Smooth muscle cell (in vitro differentiated cells): Measurements from ENCODE around the gene MEF2C. TPM values are rescaled to one million over a fixed set of nuclear protein-coding genes. Genes with fewer than 3 reads are reported as not detected.

Source experiments
- DNase-seq: peaks from one replicate; lab custom pipeline; 2025; ENCODE audit not compliant: unreplicated experiment; lab: John Stamatoyannopoulos, UW
- H2AFZ ChIP-seq: fragments of 200-600 bp; sonication (generic); 2 replicates; pipeline ENCODE4 v1.6.0; 2016; ENCODE audit warnings: antibody characterized with exemption, low read depth, mild to moderate bottlenecking
- H3F3A ChIP-seq: fragments of 200-600 bp; sonication (generic); 2 replicates; pipeline ENCODE4 v1.6.0; 2017; ENCODE audit warnings: antibody characterized with exemption, low read depth
- H3K27ac ChIP-seq: fragments of 200-600 bp; sonication (generic); 2 replicates; pipeline ENCODE4 v1.5.1; 2016; ENCODE audit warnings: low read depth, mild to moderate bottlenecking
- H3K27me3 ChIP-seq: fragments of 200-600 bp; sonication (generic); 2 replicates; pipeline ENCODE4 v1.6.1; 2016; ENCODE audit warnings: low read depth, mild to moderate bottlenecking
- H3K36me3 ChIP-seq: fragments of 200-600 bp; sonication (generic); 2 replicates; pipeline ENCODE4 v1.5.1; 2016; ENCODE audit warnings: low read depth
- H3K4me1 ChIP-seq: fragments of 200-600 bp; sonication (generic); 2 replicates; pipeline ENCODE4 v1.5.1; 2016; ENCODE audit warnings: low read depth
- H3K4me2 ChIP-seq: fragments of 200-600 bp; sonication (generic); 2 replicates; pipeline ENCODE4 v1.6.0; 2016; ENCODE audit warnings: mild to moderate bottlenecking
- H3K4me3 ChIP-seq: fragments of 200-600 bp; sonication (generic); 2 replicates; pipeline ENCODE4 v1.5.1; 2016; ENCODE audit warnings: mild to moderate bottlenecking
- H3K79me2 ChIP-seq: fragments of 200-600 bp; sonication (generic); 2 replicates; pipeline ENCODE4 v1.6.0; 2016; ENCODE audit warnings: low read depth, mild to moderate bottlenecking
- H3K9ac ChIP-seq: fragments of 200-600 bp; sonication (generic); 2 replicates; pipeline ENCODE4 v1.6.0; 2016; ENCODE audit warnings: low read depth
- H3K9me3 ChIP-seq: fragments of 200-600 bp; sonication (generic); replicated peaks from 2 replicates; pipeline ENCODE4 v1.5.1; 2016; ENCODE audit warnings: low read depth
- H4K20me1 ChIP-seq: fragments of 200-600 bp; sonication (generic); 2 replicates; pipeline ENCODE4 v1.6.0; 2016; ENCODE audit warnings: low read depth
- WGBS: methylation state at CpG from one replicate; pipeline ENCODE4 v1.1.7; 2016; ENCODE audit warnings: low lambda C conversion rate; 5-methylcytosine and 5-hydroxymethylcytosine counted together
- polyA plus RNA-seq: library from polyadenylated mRNA; unstranded; fragments of >200 nt; fragmentation: Nextera tagmentation; extraction: Ambion mirVana; gene quantifications from 2 replicates; pipeline ENCODE4 v1.2.1, GENCODE V29; 2016
- total RNA-seq: library from RNA; depleted of rRNA; stranded (reverse); fragments of >200 nt; gene quantifications from 2 replicates; pipeline ENCODE4 v1.2.3, GENCODE V29; 2014
- TF ChIP-seq, protein P1 (sequence below): fragments of 200-600 bp; sonication (generic); IDR thresholded peaks from 2 replicates; pipeline ENCODE4 v1.5.1; 2017; ENCODE audit warnings: borderline replicate concordance, mild to moderate bottlenecking, antibody characterized with exemption; ENCODE audit not compliant: insufficient read depth, poor library complexity, severe bottlenecking

MEF2C gene
- total and polyA plus RNA-seq, 2 experiments from 2014 or later: 11.4 to 14.0 TPM

DNA sequence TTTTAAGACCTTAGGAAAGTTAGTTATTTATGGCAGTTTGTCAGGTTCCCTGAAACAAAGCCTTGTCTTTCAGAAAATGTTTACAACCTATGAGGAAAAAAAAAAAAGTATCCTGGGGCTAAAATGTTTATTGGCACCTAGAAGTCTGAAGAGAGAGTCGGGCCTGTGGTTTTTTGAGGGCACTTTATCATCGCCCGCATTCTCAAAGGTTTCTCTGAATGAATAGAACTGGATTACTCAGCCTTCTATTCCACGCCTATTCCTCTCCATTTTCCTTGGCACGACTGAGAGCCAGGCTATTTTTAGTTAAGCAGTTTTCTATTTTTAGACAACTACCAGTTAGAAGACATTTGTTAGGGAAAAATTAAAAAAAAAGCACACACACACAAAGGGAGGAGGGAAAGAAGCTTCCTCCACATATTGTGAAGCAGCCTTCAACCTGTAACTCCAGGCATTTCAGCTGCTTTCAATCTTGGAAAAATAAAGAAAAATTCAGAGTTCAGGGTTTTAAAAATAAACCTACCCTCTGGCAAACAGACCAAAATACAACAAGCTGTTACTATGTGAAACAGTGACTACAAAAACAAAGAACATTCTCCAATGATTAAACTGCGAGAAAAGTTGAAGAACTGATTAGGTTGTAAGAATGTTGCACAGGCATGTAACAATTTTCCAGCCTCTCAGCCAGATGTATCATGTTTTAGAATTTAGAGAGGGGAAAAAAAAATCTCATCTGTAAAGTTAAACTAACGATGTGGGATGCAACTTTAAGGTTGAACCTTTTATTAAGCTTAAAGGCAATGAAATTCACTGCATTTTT is 97.0 kb downstream of the MEF2C start:
- TF ChIP-seq, protein P1, sequence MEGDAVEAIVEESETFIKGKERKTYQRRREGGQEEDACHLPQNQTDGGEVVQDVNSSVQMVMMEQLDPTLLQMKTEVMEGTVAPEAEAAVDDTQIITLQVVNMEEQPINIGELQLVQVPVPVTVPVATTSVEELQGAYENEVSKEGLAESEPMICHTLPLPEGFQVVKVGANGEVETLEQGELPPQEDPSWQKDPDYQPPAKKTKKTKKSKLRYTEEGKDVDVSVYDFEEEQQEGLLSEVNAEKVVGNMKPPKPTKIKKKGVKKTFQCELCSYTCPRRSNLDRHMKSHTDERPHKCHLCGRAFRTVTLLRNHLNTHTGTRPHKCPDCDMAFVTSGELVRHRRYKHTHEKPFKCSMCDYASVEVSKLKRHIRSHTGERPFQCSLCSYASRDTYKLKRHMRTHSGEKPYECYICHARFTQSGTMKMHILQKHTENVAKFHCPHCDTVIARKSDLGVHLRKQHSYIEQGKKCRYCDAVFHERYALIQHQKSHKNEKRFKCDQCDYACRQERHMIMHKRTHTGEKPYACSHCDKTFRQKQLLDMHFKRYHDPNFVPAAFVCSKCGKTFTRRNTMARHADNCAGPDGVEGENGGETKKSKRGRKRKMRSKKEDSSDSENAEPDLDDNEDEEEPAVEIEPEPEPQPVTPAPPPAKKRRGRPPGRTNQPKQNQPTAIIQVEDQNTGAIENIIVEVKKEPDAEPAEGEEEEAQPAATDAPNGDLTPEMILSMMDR: no peak
- H3K27ac ChIP-seq: peak overlapping the region; percentile 99
- H3K9ac ChIP-seq: peak overlapping the region; percentile 94
- 7% methylated on average over 7 of the region's 7 CpGs for WGBS
- H2AFZ ChIP-seq: peak overlapping the region; percentile 57
- no peaks in the 10 kb centered on the region for H3K79me2 ChIP-seq
- peak overlapping the region; percentile 82 for H3K4me2 ChIP-seq
- no peaks in the 10 kb centered on the region for H3K36me3 ChIP-seq
- no peaks in the 10 kb centered on the region for H3K9me3 ChIP-seq
- no peaks in the 10 kb centered on the region for H4K20me1 ChIP-seq
- no peak for DNase-seq
- peak overlapping the region; percentile 38 for H3K4me3 ChIP-seq
- peaks cover 3% of the 10 kb centered on the region for H3F3A ChIP-seq
- H3K4me1 ChIP-seq: peaks cover 24% of the 10 kb centered on the region
- no peaks in the 10 kb centered on the region for H3K27me3 ChIP-seq

DNA sequence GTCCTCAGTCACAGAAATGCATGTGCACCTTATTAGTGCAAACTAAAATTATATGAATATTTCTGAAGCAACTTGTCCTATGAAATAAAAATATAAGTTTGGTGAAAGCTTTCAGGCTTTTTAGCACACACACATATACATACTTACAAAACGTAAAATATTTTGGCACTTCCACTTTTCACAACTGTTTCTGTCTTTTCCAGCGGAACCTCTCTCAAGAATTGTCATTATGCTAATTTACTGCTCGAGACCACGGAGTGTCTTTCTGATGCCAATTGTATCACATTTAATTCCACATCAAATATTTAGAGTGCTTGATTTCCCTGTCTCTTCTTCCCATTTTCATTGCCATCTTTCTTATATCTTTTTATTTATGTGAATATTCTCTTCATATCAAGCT is 100.4 kb downstream of the MEF2C start:
- H3K79me2 ChIP-seq: no peaks in the 10 kb centered on the region
- no peak overlapping the region for H3K4me2 ChIP-seq
- H3K27ac ChIP-seq: no peak overlapping the region
- H3K9ac ChIP-seq: no peak overlapping the region
- no peaks in the 10 kb centered on the region for H3K36me3 ChIP-seq
- WGBS: 92% methylated on average over 4 of the region's 4 CpGs
- no peaks in the 10 kb centered on the region for H3K9me3 ChIP-seq
- TF ChIP-seq, protein P1: no peak
- H3F3A ChIP-seq: peaks cover 3% of the 10 kb centered on the region
- no peak overlapping the region for H2AFZ ChIP-seq
- H3K4me1 ChIP-seq: peaks cover 24% of the 10 kb centered on the region
- no peak overlapping the region for H3K4me3 ChIP-seq
- DNase-seq: no peak
- H3K27me3 ChIP-seq: no peaks in the 10 kb centered on the region
- no peaks in the 10 kb centered on the region for H4K20me1 ChIP-seq

DNA sequence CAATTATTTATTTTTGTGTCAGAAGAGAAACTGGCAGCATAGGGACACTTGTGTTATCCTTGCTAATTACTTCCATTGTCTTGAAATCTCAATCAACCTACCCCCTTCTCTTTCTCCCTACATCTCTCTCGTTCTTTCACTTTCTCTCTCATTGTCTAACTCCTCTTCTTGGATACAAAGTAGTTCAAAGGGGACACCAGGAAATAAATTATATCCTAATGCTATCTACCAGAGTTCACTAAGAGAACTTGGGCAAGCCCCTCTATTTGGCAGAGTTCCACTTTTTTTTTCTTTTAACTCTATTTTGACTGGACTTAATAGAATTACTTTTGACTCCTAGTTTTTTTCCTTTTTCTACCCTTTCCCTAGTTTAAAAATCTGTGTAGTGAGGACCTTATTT is 102.2 kb downstream of the MEF2C start:
- no peak overlapping the region for H3K4me3 ChIP-seq
- H3F3A ChIP-seq: peaks cover 3% of the 10 kb centered on the region
- no peaks in the 10 kb centered on the region for H4K20me1 ChIP-seq
- no peak overlapping the region for H2AFZ ChIP-seq
- 96% methylated on average over 1 of the region's 1 CpG for WGBS
- no peaks in the 10 kb centered on the region for H3K27me3 ChIP-seq
- no peak overlapping the region for H3K27ac ChIP-seq
- no peaks in the 10 kb centered on the region for H3K9me3 ChIP-seq
- TF ChIP-seq, protein P1: no peak
- DNase-seq: no peak
- H3K79me2 ChIP-seq: no peaks in the 10 kb centered on the region
- H3K36me3 ChIP-seq: no peaks in the 10 kb centered on the region
- no peak overlapping the region for H3K4me2 ChIP-seq
- no peak overlapping the region for H3K9ac ChIP-seq
- peaks cover 13% of the 10 kb centered on the region for H3K4me1 ChIP-seq

DNA sequence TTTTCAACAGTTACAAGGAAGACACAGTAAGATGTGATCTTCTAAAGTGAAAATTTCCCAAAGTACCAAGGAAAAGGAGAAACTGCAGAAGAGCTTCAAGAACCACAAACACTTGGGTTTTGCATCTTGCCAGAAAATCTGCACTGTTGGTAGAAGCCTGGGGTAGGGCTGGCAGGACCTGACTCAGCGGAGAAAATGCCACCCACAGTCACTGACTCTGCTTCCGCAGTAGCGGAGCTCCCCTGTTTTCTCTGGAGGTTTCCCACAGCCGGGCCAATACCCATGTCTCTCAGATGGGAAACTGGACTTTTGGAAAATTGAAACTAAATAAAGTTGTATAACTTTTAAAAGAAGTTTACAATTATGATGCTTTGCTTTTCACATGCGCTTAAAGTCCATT is 104.2 kb downstream of the MEF2C start:
- Histone ChIP-seq H3K27ac (no peak overlapping the region), H3K4me3 (no peak overlapping the region), H2AFZ (no peak overlapping the region), H3F3A (no peaks in the 10 kb centered on the region), H3K4me1 (no peaks in the 10 kb centered on the region), H4K20me1 (no peaks in the 10 kb centered on the region), H3K4me2 (no peak overlapping the region), H3K9ac (no peak overlapping the region), H3K27me3 (no peaks in the 10 kb centered on the region), H3K79me2 (no peaks in the 10 kb centered on the region), H3K36me3 (no peaks in the 10 kb centered on the region), H3K9me3 (no peaks in the 10 kb centered on the region)
- no peak for DNase-seq
- TF ChIP-seq, protein P1: no peak
- 84% methylated on average over 5 of the region's 5 CpGs for WGBS
